HG03139 (cell line): ENCODE measurements around the gene MRPL42.
"Not testable (repeated sequence)": the region's sequence is repeated elsewhere in the genome, so short reads cannot be mapped to it uniquely, and the experiment has no call there.

Experiments used
- ATAC-seq: cut with Tn5 transposase; IDR thresholded peaks from one replicate; pipeline ENCODE4 v1.9.1; 2021; ENCODE audit not compliant: unreplicated experiment

MRPL42 gene

GRCh38 chr12:93497456-93497855 is 30.1 kb downstream of the MRPL42 start:
- no peak for ATAC-seq

GRCh38 chr12:93498813-93499212 is 31.5 kb downstream of the MRPL42 start:
- ATAC-seq, result not testable (repeated sequence)

GRCh38 chr12:93500201-93500600 is 32.9 kb downstream of the MRPL42 start:
- ATAC-seq, result no peak

- no peak for ATAC-seq
Observed at GRCh38 chr12:93500667-93501066, 33.4 kb downstream of the MRPL42 start.

- no peak for ATAC-seq
Observed at GRCh38 chr12:93502802-93503623, 35.7 kb downstream of the MRPL42 start.

- no peak for ATAC-seq
Observed at GRCh38 chr12:93507165-93507564, 39.9 kb downstream of the MRPL42 start.

GRCh38 chr12:93509506-93509905 is 42.2 kb downstream of the MRPL42 start:
- ATAC-seq, result no peak

GRCh38 chr12:93514853-93515252 is 47.5 kb downstream of the MRPL42 start:
- no peak for ATAC-seq

- no peak for ATAC-seq
Observed at GRCh38 chr12:93518725-93519124, 51.4 kb downstream of the MRPL42 start.

- no peak for ATAC-seq
Observed at GRCh38 chr12:93519859-93520258, 52.5 kb downstream of the MRPL42 start.

- no peak for ATAC-seq
Observed at GRCh38 chr12:93520454-93520853, 53.1 kb downstream of the MRPL42 start.

GRCh38 chr12:93521225-93522080 is 54.1 kb downstream of the MRPL42 start:
- ATAC-seq, result no peak

GRCh38 chr12:93524386-93525133 is 57.2 kb downstream of the MRPL42 start:
- no peak for ATAC-seq

GRCh38 chr12:93526786-93527428 is 59.6 kb downstream of the MRPL42 start:
- ATAC-seq, result no peak

- ATAC-seq, result no peak
Observed at GRCh38 chr12:93530358-93530757, 63.0 kb downstream of the MRPL42 start.

- no peak for ATAC-seq
Observed at GRCh38 chr12:93533310-93533709, 66.0 kb downstream of the MRPL42 start.

GRCh38 chr12:93536111-93536765 is 68.9 kb downstream of the MRPL42 start:
- no peak for ATAC-seq

GRCh38 chr12:93536766-93537488 is 69.6 kb downstream of the MRPL42 start:
- ATAC-seq, result peak; percentile 87

- no peak for ATAC-seq
Observed at GRCh38 chr12:93537769-93538168, 70.5 kb downstream of the MRPL42 start.

GRCh38 chr12:93539821-93540220 is 72.5 kb downstream of the MRPL42 start:
- ATAC-seq, result no peak
